NCI-H446 treated with DMSO at 0.1 percent for 48 hours (cell line): ENCODE measurements around the gene MLANA.

ENCODE experiments used
- DNase-seq: peaks from one replicate; lab custom pipeline; 2025; lab: John Stamatoyannopoulos, UW

Gene MLANA, protein sequence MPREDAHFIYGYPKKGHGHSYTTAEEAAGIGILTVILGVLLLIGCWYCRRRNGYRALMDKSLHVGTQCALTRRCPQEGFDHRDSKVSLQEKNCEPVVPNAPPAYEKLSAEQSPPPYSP

DNA sequence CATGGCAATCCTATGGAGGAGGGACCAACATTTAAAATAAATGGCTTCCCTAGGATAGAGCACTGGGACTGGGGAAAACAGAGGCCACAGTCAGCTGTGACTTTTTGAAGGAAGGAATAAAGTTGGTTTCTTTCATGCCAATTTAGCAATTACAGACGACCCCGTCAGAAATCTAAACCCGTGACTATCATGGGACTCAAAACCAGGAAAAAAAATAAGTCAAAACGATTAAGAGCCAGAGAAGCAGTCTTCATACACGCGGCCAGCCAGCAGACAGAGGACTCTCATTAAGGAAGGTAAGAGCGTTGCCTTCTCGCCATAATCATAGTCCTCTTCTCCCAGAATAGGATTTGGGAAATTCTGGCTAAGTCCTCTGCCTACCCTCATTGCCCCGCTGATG lies at the start of gene MLANA:
Gene MLANA, plus strand, starts transcription at position 249 of the 400 bp plus-strand sequence. CDS start 1,586 bp downstream, outside the sequence.
- DNase-seq, result no peak

- DNase-seq, result no peak
Measured at GRCh38 chr9:5841771-5842573, 48.7 kb upstream of the MLANA start.

- no peak for DNase-seq
Measured at GRCh38 chr9:5842929-5843793, 47.5 kb upstream of the MLANA start.

DNA sequence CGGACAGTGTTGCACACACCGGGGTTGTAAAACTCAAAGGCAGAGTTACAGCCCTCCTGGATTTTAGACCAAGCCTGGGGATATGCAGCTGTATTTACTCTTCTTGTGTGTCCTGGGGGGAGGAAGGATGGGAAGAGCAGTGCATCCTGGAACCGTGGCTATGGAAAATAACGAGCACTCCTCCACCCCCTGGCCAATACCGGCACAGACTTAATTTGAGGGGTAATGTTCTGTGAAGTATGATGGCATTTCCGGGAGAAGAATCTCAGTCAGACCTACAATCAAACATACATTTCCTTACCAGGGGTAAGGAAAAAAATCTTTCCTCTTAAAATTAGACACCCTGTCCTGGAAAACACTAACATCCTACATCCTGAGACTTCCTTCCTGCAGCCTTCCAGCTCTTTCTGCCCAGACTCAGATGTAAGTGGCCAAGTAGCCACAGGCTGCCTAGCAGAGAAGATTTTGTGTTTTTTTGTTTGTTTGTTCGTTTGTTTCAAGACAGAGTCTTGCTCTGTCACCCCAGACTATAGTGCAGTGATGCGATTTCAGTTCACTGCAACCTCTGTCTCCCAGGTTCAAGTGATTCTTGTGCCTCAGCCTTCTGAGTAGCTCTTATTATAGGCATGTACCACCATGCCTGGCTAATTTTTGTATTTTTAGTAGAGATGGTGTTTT lies 46.8 kb upstream of the MLANA start:
- DNase-seq, result no peak

DNA sequence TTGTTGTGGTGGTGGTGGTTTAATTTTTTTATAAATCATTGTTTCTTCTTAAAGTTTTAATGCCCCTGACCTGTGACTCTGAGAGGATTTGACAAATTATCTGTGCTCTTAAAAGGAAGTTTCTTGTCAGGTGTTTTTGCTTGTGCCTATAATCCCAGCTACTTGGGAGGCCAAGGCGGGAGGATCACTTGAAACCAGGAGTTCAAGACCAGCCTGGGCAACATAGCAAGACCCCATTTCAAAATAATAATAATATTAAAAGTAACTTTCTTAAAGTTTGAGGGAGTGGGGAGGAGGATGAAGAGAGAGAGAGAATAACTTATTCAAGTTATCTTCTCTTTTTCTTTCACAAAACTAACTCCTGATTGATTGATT lies 45.5 kb upstream of the MLANA start:
- DNase-seq, result no peak

DNA sequence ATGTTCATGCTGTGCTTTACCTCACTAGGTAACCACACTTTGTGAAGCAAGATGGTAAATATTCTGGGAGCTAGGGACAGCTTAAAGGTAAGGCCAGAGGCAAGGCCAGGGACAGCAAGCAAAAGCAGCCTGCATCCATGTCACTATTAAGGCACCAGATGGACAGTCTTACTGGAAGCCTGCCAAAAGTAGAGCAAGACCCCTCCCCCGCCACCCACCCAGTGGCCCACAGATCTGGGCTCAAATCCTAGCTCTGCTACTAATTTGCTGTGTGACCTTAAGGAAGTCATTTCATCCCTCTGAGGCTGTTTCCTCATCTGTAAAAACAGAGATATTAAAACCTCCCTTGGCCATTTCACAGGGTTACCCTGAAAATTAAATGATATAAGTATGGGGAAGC lies 44.6 kb upstream of the MLANA start:
- DNase-seq, result no peak

DNA sequence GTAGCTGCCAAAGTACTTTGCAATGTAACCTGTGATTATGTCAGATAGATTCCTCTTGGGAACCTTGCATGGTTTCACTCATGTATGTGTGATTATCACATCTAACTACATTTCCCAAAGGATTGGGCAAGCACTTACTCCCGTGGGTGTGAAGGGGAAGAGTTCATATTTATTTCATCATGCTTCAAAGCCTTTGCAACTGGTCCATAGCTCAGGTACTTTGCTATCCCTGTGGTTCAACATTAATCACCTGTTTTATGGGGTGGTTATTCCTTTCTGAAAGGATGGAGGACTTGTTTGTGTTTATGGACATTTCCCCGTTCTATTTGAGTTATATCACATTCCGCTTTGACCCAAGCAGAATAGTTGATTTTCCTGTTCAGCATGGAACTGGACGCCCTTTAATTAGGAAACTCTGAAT lies 44.2 kb upstream of the MLANA start:
- no peak for DNase-seq

- no peak for DNase-seq
Measured at GRCh38 chr9:5848372-5848882, 42.3 kb upstream of the MLANA start.

GRCh38 chr9:5850724-5851122 lies 40.0 kb upstream of the MLANA start:
- DNase-seq, result no peak

DNA sequence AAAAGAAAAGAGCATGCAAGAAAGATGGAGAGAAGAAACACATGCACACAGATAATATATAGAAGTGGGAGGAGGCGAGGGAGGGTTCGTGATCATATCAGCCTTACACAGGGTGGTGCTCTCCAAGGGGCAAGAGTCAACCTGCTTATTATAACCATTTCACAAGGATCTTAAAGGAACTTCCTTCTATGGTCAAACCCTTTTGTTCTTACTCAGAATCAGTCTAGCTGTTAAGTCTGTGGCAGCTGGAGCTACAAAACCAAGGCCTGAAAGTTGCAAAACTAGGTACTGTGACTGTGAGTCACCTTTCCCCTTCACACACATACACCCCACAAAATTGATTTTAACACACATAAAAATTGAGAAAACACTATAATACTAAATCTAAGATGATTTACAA lies 39.2 kb upstream of the MLANA start:
- no peak for DNase-seq

DNA sequence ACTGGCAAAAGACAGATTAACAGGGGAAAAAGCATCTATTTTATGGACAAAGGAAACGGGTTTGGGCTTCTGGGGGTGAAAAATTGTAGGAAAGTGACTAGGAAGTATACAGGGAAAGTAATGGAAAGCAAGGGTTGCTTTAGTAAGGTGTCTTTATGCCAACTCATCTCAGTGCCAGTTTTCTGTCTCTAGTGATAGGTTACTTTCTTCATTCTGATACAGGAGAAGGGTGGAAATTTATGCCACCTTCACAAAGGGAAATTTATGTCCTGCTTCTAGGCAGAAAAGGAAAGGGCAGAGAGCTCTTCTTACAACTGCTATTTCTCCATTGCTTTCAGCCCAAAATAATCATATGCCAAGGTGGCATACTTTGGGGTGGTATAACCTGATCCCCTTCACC lies 37.7 kb upstream of the MLANA start:
- DNase-seq, result no peak

GRCh38 chr9:5853617-5854016 lies 37.1 kb upstream of the MLANA start:
- DNase-seq, result no peak

- no peak for DNase-seq
Measured at GRCh38 chr9:5854063-5854790, 36.5 kb upstream of the MLANA start.

- no peak for DNase-seq
Measured at GRCh38 chr9:5857928-5858327, 32.8 kb upstream of the MLANA start.

DNA sequence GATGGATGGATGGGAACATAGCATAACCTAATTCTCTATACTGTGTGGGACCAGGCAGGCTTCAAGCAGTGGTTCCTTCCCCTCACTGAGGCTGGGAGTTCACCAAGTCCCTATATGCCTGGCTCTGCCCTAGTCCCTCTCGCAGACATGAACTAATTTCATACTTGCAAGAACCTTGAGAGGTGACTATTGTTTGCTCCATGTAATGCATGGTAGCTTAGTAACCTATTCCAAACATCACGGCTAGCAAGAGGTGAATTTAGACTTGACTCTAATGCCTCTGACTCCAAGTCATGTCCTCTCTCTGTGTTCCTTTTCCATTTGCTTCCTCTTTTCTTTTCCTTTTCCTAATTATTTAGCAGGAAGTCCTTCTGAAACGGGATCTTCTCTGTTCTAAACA lies 31.9 kb upstream of the MLANA start:
- DNase-seq, result no peak

DNA sequence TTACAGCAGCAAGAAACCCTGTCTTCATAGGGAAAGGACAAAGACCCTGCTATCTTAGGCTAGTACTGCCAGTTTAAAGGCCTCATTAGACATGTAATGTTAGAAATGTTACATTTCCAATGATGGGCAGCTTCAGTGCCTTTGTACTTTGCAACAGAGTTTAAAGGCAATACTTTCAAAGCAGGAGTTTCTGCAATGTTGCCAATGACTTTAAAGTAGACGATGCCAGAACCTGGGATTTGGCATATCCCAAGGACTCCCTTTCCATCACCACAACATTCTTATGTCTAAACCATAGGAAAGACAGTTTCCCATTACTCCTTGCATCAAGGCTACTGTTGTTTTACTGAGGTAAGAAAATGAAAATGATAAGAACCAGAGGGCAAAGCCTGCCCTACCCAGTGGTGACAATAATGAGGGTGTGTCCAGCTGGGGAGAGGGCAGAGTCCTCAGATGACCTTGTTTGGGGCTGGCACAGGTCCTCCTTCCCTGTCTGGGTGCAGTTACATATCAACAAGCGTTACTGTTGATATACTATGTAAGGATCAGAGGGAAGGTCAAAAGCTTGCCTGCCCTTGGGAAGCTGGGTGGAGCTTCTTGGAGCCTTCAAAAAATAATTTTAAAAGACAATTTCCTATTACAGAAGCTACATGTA lies 27.5 kb upstream of the MLANA start:
- no peak for DNase-seq

GRCh38 chr9:5864446-5864845 lies 26.2 kb upstream of the MLANA start:
- no peak for DNase-seq

DNA sequence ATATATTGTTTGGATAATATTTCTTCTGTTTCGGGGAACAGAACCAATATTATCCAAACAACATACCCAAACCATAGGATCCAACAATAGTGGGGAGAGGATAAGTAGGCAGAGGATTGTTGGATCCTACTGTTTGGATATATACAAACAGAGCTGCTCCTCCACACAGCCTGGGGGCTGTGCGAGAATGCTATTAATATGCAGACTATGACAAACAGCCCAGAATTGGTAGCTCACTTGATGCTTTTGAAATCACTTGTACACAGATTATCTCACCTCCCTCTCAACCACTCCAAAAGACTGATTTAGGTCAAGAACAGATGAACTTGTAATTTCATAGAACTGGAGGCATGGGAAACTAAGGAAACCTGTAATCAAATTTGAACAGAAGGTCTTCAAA lies 24.4 kb upstream of the MLANA start:
- DNase-seq, result no peak

DNA sequence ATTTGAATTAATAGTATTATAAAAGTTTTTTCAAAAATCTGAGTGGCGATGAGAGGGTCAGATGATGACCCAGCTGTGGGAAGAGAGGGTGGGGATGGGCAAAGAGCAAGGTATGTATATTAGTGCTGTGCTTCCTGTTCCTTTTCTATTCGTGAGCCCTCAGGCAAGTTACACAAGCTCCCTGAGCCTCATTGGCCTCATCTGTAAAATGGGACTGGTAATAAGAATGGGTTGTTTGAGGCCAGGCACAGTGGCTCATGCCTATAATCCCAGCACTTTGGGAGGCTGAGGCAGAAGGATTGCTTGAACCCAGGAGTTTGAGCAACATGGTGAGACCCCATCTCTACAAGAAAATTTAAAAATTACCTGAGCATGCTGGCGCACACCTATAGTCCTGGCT lies 24.0 kb upstream of the MLANA start:
- DNase-seq, result no peak

DNA sequence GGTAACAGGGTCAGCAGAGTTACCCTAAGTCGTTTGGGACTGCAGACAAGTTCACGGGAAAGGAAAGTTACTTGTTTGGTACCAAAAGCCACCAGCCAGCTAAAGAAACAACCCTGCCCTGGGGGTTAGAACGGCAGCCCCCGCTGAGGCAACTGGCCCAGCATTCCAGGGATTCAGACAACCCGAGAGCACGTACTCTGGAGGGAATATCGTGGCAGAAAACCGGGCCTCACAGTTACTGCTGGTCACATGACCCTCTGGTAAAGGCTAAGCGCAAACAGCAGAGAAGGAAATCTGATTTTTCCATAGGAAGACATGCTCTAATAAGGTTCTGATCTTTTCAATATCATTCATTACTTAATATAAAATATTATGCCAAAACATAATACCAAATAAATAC lies 22.5 kb upstream of the MLANA start:
- no peak for DNase-seq
